T-helper 2 cell (primary cell): Measurements from ENCODE around the gene LDLRAP1.

Experiments used
- DNase-seq, 5 experiments: peaks; one replicate each; pipeline versions ENCODE4 v3.0.0 to v3.0.0-alpha.2; 2012 to 2022

LDLRAP1 gene

GRCh38 chr1:25524568-25525360 is 18.6 kb upstream of the LDLRAP1 start:
- no peak for DNase-seq

- DNase-seq: no peak
These were observed 18.1 kb upstream of the LDLRAP1 start for GRCh38 chr1:25525361-25525688.

- DNase-seq: no peak
These were observed 16.7 kb upstream of the LDLRAP1 start for GRCh38 chr1:25526753-25527152.

- no peak for DNase-seq
These were observed 16.1 kb upstream of the LDLRAP1 start for GRCh38 chr1:25527226-25527846.

- DNase-seq: no peak
These were observed 15.3 kb upstream of the LDLRAP1 start for GRCh38 chr1:25527946-25528595.

- no peak for DNase-seq
These were observed 14.4 kb upstream of the LDLRAP1 start for GRCh38 chr1:25528881-25529517.

GRCh38 chr1:25529518-25530185 is 13.8 kb upstream of the LDLRAP1 start:
- no peak for DNase-seq

- no peak for DNase-seq
These were observed 13.0 kb upstream of the LDLRAP1 start for GRCh38 chr1:25530186-25531081.

GRCh38 chr1:25531082-25531461 is 12.3 kb upstream of the LDLRAP1 start:
- DNase-seq: no peak

GRCh38 chr1:25532970-25533369 is 10.4 kb upstream of the LDLRAP1 start:
- no peak for DNase-seq

- DNase-seq: no peak
These were observed 9.5 kb upstream of the LDLRAP1 start for GRCh38 chr1:25533775-25534409.

GRCh38 chr1:25534410-25534788 is 9.0 kb upstream of the LDLRAP1 start:
- DNase-seq: no peak

- no peak for DNase-seq
These were observed 7.3 kb upstream of the LDLRAP1 start for GRCh38 chr1:25536124-25536523.

- no peak for DNase-seq
These were observed 6.1 kb upstream of the LDLRAP1 start for GRCh38 chr1:25537153-25537831.

GRCh38 chr1:25538191-25538767 is 5.1 kb upstream of the LDLRAP1 start:
- no peak for DNase-seq

- no peak for DNase-seq
These were observed 2.6 kb upstream of the LDLRAP1 start for GRCh38 chr1:25540750-25541342.

GRCh38 chr1:25541425-25541824 is 2.0 kb upstream of the LDLRAP1 start:
- no peak for DNase-seq

- no peak for DNase-seq
These were observed 1.3 kb upstream of the LDLRAP1 start for GRCh38 chr1:25541889-25542658.

- DNase-seq: no peak
These were observed 391 bp upstream of the LDLRAP1 start for GRCh38 chr1:25543005-25543424.
